IPS DF 6.9 (cell line): ENCODE data around the gene LNPEP.

Experiments
- DNase-seq: peaks from one replicate; pipeline ENCODE4 v3.0.0-alpha.2; 2013; ENCODE audit warnings: low read depth, low spot score
- H3K27ac ChIP-seq: one replicate; pipeline ENCODE4 v1.5.1; 2013; ENCODE audit warnings: low read length, control low read depth
- H3K27me3 ChIP-seq: 2 replicates; pipeline ENCODE4 v1.6.1; 2013; ENCODE audit warnings: mild to moderate bottlenecking, low read length; ENCODE audit not compliant: control insufficient read depth, insufficient read depth
- H3K36me3 ChIP-seq: 2 replicates; pipeline ENCODE4 v1.6.1; 2013; ENCODE audit warnings: low read length; ENCODE audit not compliant: control insufficient read depth, insufficient read depth
- H3K4me1 ChIP-seq: 2 replicates; pipeline ENCODE4 v1.6.1; 2013; ENCODE audit warnings: low read length; ENCODE audit not compliant: control insufficient read depth, insufficient read depth
- H3K4me3 ChIP-seq: 2 replicates; pipeline ENCODE4 v1.5.1; 2013; ENCODE audit warnings: mild to moderate bottlenecking, low read length
- H3K9me3 ChIP-seq: 2 replicates; pipeline ENCODE4 v1.6.1; 2013; ENCODE audit warnings: low read length, inconsistent platforms; ENCODE audit not compliant: control insufficient read depth, insufficient read depth
- WGBS: extraction: QIAGEN DNeasy Blood & Tissue Kit; methylation state at CpG from one replicate; pipeline ENCODE4 v1.1.7; 2013; ENCODE audit warnings: mixed read lengths, missing lambda C conversion rate; ENCODE audit not compliant: insufficient read length, insufficient coverage; 5-methylcytosine and 5-hydroxymethylcytosine counted together

The LNPEP gene

GRCh38 chr5:96958977-96959376, 23.1 kb downstream of the LNPEP start:
- Histone ChIP-seq H3K4me3 (no peak overlapping the region), H3K27me3 (no peaks in the 10 kb centered on the region; the same call in 1 of the 2 replicates), H3K36me3 (no peaks in the 10 kb centered on the region), H3K4me1 (no peaks in the 10 kb centered on the region), H3K9me3 (no peaks in the 10 kb centered on the region), H3K27ac (no peak overlapping the region)
- no CpG with 5 or more reads among the region's 5 CpGs for WGBS
- DNase-seq = no peak

GRCh38 chr5:96961053-96961452, 25.2 kb downstream of the LNPEP start:
- Histone ChIP-seq H3K36me3 (no peaks in the 10 kb centered on the region), H3K27ac (no peak overlapping the region), H3K4me3 (no peak overlapping the region), H3K27me3 (no peaks in the 10 kb centered on the region; the same call in 1 of the 2 replicates), H3K9me3 (no peaks in the 10 kb centered on the region), H3K4me1 (no peaks in the 10 kb centered on the region)
- no peak for DNase-seq
- no CpG with 5 or more reads among the region's 1 CpG for WGBS

GRCh38 chr5:96962540-96962991, 26.7 kb downstream of the LNPEP start:
- WGBS = no CpG with 5 or more reads among the region's 4 CpGs
- H3K4me3 ChIP-seq = no peak overlapping the region
- no peak for DNase-seq
- no peaks in the 10 kb centered on the region for H3K36me3 ChIP-seq
- H3K9me3 ChIP-seq = no peaks in the 10 kb centered on the region
- H3K27ac ChIP-seq = no peak overlapping the region
- H3K27me3 ChIP-seq = no peaks in the 10 kb centered on the region; the same call in 1 of the 2 replicates
- H3K4me1 ChIP-seq = no peaks in the 10 kb centered on the region

- Histone ChIP-seq H3K9me3 (no peaks in the 10 kb centered on the region), H3K4me1 (no peaks in the 10 kb centered on the region), H3K27me3 (no peaks in the 10 kb centered on the region; the same call in 1 of the 2 replicates), H3K36me3 (no peaks in the 10 kb centered on the region), H3K27ac (no peak overlapping the region), H3K4me3 (no peak overlapping the region)
- no peak for DNase-seq
- no CpG with 5 or more reads among the region's 3 CpGs for WGBS
Measured at GRCh38 chr5:96963267-96963666, 27.4 kb downstream of the LNPEP start.

GRCh38 chr5:96966801-96967200, 30.9 kb downstream of the LNPEP start:
- no CpG with 5 or more reads among the region's 4 CpGs for WGBS
- H3K27me3 ChIP-seq = no peaks in the 10 kb centered on the region; the same call in 1 of the 2 replicates
- H3K27ac ChIP-seq = no peak overlapping the region
- H3K36me3 ChIP-seq = no peaks in the 10 kb centered on the region
- no peaks in the 10 kb centered on the region for H3K4me1 ChIP-seq
- no peaks in the 10 kb centered on the region for H3K9me3 ChIP-seq
- H3K4me3 ChIP-seq = no peak overlapping the region
- DNase-seq = no peak

GRCh38 chr5:96967400-96967799, 31.5 kb downstream of the LNPEP start:
- no peaks in the 10 kb centered on the region for H3K9me3 ChIP-seq
- H3K36me3 ChIP-seq = no peaks in the 10 kb centered on the region
- H3K27ac ChIP-seq = no peak overlapping the region
- DNase-seq = no peak
- H3K4me1 ChIP-seq = no peaks in the 10 kb centered on the region
- no peak overlapping the region for H3K4me3 ChIP-seq
- no peaks in the 10 kb centered on the region; the same call in 1 of the 2 replicates for H3K27me3 ChIP-seq
- no CpG with 5 or more reads among the region's 1 CpG for WGBS

- no peaks in the 10 kb centered on the region for H3K36me3 ChIP-seq
- no peak for DNase-seq
- no CpG with 5 or more reads among the region's 1 CpG for WGBS
- H3K27ac ChIP-seq = no peak overlapping the region
- H3K9me3 ChIP-seq = no peaks in the 10 kb centered on the region
- H3K4me3 ChIP-seq = no peak overlapping the region
- H3K27me3 ChIP-seq = no peaks in the 10 kb centered on the region
- no peaks in the 10 kb centered on the region for H3K4me1 ChIP-seq
Measured at GRCh38 chr5:96968074-96968473, 32.2 kb downstream of the LNPEP start.

GRCh38 chr5:96968614-96969013, 32.7 kb downstream of the LNPEP start:
- Histone ChIP-seq H3K9me3 (no peaks in the 10 kb centered on the region), H3K27ac (no peak overlapping the region), H3K27me3 (no peaks in the 10 kb centered on the region), H3K4me3 (no peak overlapping the region), H3K4me1 (no peaks in the 10 kb centered on the region), H3K36me3 (no peaks in the 10 kb centered on the region)
- DNase-seq = no peak
- 100% methylated on average over 1 of the region's 2 CpGs for WGBS

- no peaks in the 10 kb centered on the region for H3K9me3 ChIP-seq
- H3K4me1 ChIP-seq = no peaks in the 10 kb centered on the region
- H3K27me3 ChIP-seq = no peaks in the 10 kb centered on the region; the same call in 1 of the 2 replicates
- H3K27ac ChIP-seq = no peak overlapping the region
- DNase-seq = no peak
- H3K36me3 ChIP-seq = no peaks in the 10 kb centered on the region
- H3K4me3 ChIP-seq = no peak overlapping the region
- no CpG with 5 or more reads among the region's 2 CpGs for WGBS
Measured at GRCh38 chr5:96969366-96969765, 33.5 kb downstream of the LNPEP start.

- no peaks in the 10 kb centered on the region for H3K9me3 ChIP-seq
- WGBS = no CpG with 5 or more reads among the region's 5 CpGs
- no peaks in the 10 kb centered on the region; the same call in 1 of the 2 replicates for H3K27me3 ChIP-seq
- no peaks in the 10 kb centered on the region for H3K36me3 ChIP-seq
- no peak for DNase-seq
- no peaks in the 10 kb centered on the region for H3K4me1 ChIP-seq
- H3K27ac ChIP-seq = no peak overlapping the region
- H3K4me3 ChIP-seq = no peak overlapping the region
Measured at GRCh38 chr5:96972599-96973334, 36.9 kb downstream of the LNPEP start.
